Mesenchymal stem cell (in vitro differentiated cells and primary cell): ENCODE data around the gene SEC14L5.
A peak's percentile ranks its signal among the peaks of the same experiment; 100 is the strongest.

Experiments used
- DNase-seq: peaks from one replicate; pipeline ENCODE4 v3.0.0-alpha.2; 2013
- H2AFZ ChIP-seq: one replicate; pipeline ENCODE4 v1.6.1; 2013; ENCODE audit warnings: low read depth, mild to moderate bottlenecking, control low read depth, inconsistent platforms, low read length, moderate library complexity
- H2AK5ac ChIP-seq: 2 replicates; pipeline ENCODE4 v1.6.1; 2013; ENCODE audit warnings: low read length, moderate library complexity, mild to moderate bottlenecking, inconsistent platforms; ENCODE audit not compliant: severe bottlenecking
- H2BK120ac ChIP-seq: one replicate; pipeline ENCODE4 v1.6.1; 2013; ENCODE audit warnings: low read depth, mild to moderate bottlenecking, inconsistent platforms, low read length, moderate library complexity
- H2BK12ac ChIP-seq, 2 experiments: one replicate each; pipeline ENCODE4 v1.6.1; 2013; ENCODE audit warnings: inconsistent platforms in 2 of 2, low read length in 2 of 2, mild to moderate bottlenecking in 2 of 2, moderate library complexity in 2 of 2, control low read depth in 1 of 2
- H2BK15ac ChIP-seq: one replicate; pipeline ENCODE4 v1.6.1; 2013; ENCODE audit warnings: mild to moderate bottlenecking, low read depth, inconsistent platforms; ENCODE audit not compliant: poor library complexity, severe bottlenecking
- H2BK5ac ChIP-seq: 2 replicates; pipeline ENCODE4 v1.6.1; 2013; ENCODE audit warnings: low read depth, mild to moderate bottlenecking, low read length, control low read depth, inconsistent platforms; ENCODE audit not compliant: poor library complexity, severe bottlenecking
- H3K14ac ChIP-seq, 2 experiments: one replicate each; pipeline ENCODE4 v1.6.1; 2013; ENCODE audit warnings: inconsistent platforms in 2 of 2, low read length in 2 of 2, control low read depth in 1 of 2, mild to moderate bottlenecking in 1 of 2, moderate library complexity in 1 of 2
- H3K18ac ChIP-seq, 2 experiments: one replicate each; pipeline ENCODE4 v1.6.1; 2013; ENCODE audit warnings: inconsistent platforms in 2 of 2, low read length in 2 of 2, control low read depth in 1 of 2, low read depth in 1 of 2, mild to moderate bottlenecking in 1 of 2
- H3K23ac ChIP-seq, 2 experiments: one replicate each; pipeline ENCODE4 v1.6.1; 2013; ENCODE audit warnings: inconsistent platforms in 2 of 2, low read length in 2 of 2, mild to moderate bottlenecking in 2 of 2, moderate library complexity in 2 of 2, control low read depth in 1 of 2
- H3K27ac ChIP-seq: 2 replicates; pipeline ENCODE4 v1.5.1; 2013; ENCODE audit warnings: mild to moderate bottlenecking, moderate library complexity, low read length, control low read depth, inconsistent platforms; ENCODE audit not compliant: poor library complexity, severe bottlenecking
- H3K27me3 ChIP-seq, 2 experiments: 2 replicates each; pipeline versions ENCODE4 v1.6.1 to v1.7.0; 2013; ENCODE audit warnings: low read length in 2 of 2, mild to moderate bottlenecking in 2 of 2, moderate library complexity in 2 of 2, control low read depth in 1 of 2, inconsistent platforms in 1 of 2; ENCODE audit not compliant: control insufficient read depth in 1 of 2, insufficient read depth in 1 of 2
- H3K36me3 ChIP-seq, 2 experiments: 2 replicates each; pipeline versions ENCODE4 v1.6.1 to v1.7.0; 2013; ENCODE audit warnings: low read length in 2 of 2, control low read depth in 1 of 2, inconsistent platforms in 1 of 2, low read depth in 1 of 2, mild to moderate bottlenecking in 1 of 2; ENCODE audit not compliant: insufficient read depth in 2 of 2, control insufficient read depth in 1 of 2
- H3K4ac ChIP-seq, 2 experiments: one replicate each; pipeline ENCODE4 v1.6.1; 2013; ENCODE audit warnings: inconsistent platforms in 2 of 2, low read length in 2 of 2, mild to moderate bottlenecking in 2 of 2, moderate library complexity in 2 of 2, control low read depth in 1 of 2, low read depth in 1 of 2
- H3K4me1 ChIP-seq: 2 replicates; pipeline ENCODE4 v1.6.1; 2013; ENCODE audit warnings: low read depth, low read length, control low read depth; ENCODE audit not compliant: control insufficient read depth, insufficient read depth
- H3K4me2 ChIP-seq: 2 replicates; pipeline ENCODE4 v1.6.1; 2013; ENCODE audit warnings: low read length, mild to moderate bottlenecking, inconsistent platforms; ENCODE audit not compliant: poor library complexity, severe bottlenecking
- H3K4me3 ChIP-seq, 2 experiments: 2 replicates each; pipeline versions ENCODE4 v1.5.1 to v1.7.0; 2013; ENCODE audit warnings: low read length in 2 of 2, mild to moderate bottlenecking in 2 of 2, control low read depth in 1 of 2, low read depth in 1 of 2; ENCODE audit not compliant: insufficient read depth in 1 of 2
- H3K79me1 ChIP-seq: replicated peaks from 2 replicates; pipeline ENCODE4 v1.6.1; 2013; ENCODE audit warnings: mild to moderate bottlenecking, control low read depth, low read length, inconsistent platforms; ENCODE audit not compliant: poor library complexity, severe bottlenecking
- H3K9ac ChIP-seq: 2 replicates; pipeline ENCODE4 v1.7.0; 2013; ENCODE audit warnings: mild to moderate bottlenecking, low read length, moderate library complexity
- H3K9me3 ChIP-seq: 2 replicates; pipeline ENCODE4 v1.7.0; 2013; ENCODE audit warnings: mild to moderate bottlenecking, low read length; ENCODE audit not compliant: control insufficient read depth
- H4K8ac ChIP-seq: one replicate; pipeline ENCODE4 v1.6.1; 2013; ENCODE audit warnings: inconsistent platforms, mild to moderate bottlenecking, low read length, moderate library complexity
- H4K91ac ChIP-seq: one replicate; pipeline ENCODE4 v1.6.1; 2013; ENCODE audit warnings: mild to moderate bottlenecking, low read length, inconsistent platforms
- WGBS: methylation state at CpG from one replicate; pipeline ENCODE4 v1.1.7; 2013; ENCODE audit warnings: mixed read lengths; 5-methylcytosine and 5-hydroxymethylcytosine counted together

SEC14L5 gene

GRCh38 chr16:4922721-4923342, 35.3 kb upstream of the SEC14L5 start:
- H3K4me3 ChIP-seq: no peak overlapping the region
- H3K79me1 ChIP-seq: peaks cover 15% of the 10 kb centered on the region
- WGBS: 84% methylated on average over 16 of the region's 18 CpGs
- H3K4ac ChIP-seq: no peak overlapping the region
- peaks cover 9 to 56% of the 10 kb centered on the region in 2 experiments for H3K36me3 ChIP-seq
- H2BK120ac ChIP-seq: no peak overlapping the region
- H3K4me1 ChIP-seq: peaks cover 17% of the 10 kb centered on the region
- H2BK12ac ChIP-seq: peak overlapping the region in 1 of 2 experiments; percentile 25
- peak overlapping the region in 1 of 2 experiments; percentile 11 for H3K14ac ChIP-seq
- H2AFZ ChIP-seq: no peak overlapping the region
- H3K4me2 ChIP-seq: no peak overlapping the region
- no peak overlapping the region for H4K8ac ChIP-seq
- H4K91ac ChIP-seq: no peak overlapping the region
- H3K27me3 ChIP-seq: no peaks in the 10 kb centered on the region
- no peak overlapping the region for H3K9ac ChIP-seq
- H2BK5ac ChIP-seq: no peak overlapping the region
- H3K27ac ChIP-seq: no peak overlapping the region
- H3K9me3 ChIP-seq: peaks cover 18% of the 10 kb centered on the region
- DNase-seq: no peak
- no peak overlapping the region for H3K23ac ChIP-seq
- H2BK15ac ChIP-seq: no peak overlapping the region
- H2AK5ac ChIP-seq: peak overlapping the region; percentile 45
- H3K18ac ChIP-seq: no peak overlapping the region

- Histone ChIP-seq H3K9me3 (peaks cover 19% of the 10 kb centered on the region), H2AK5ac (peak overlapping the region; percentile 8), H3K79me1 (peaks cover 20% of the 10 kb centered on the region), H2AFZ (no peak overlapping the region), H3K27me3 (no peaks in the 10 kb centered on the region), H2BK12ac (no peak overlapping the region), H3K4me1 (peaks cover 12% of the 10 kb centered on the region), H2BK120ac (no peak overlapping the region), H3K4ac (no peak overlapping the region), H4K8ac (no peak overlapping the region), H4K91ac (no peak overlapping the region), H3K9ac (no peak overlapping the region), H3K18ac (no peak overlapping the region), H2BK5ac (no peak overlapping the region), H3K36me3 (peaks cover 16 to 59% of the 10 kb centered on the region in 2 experiments), H3K27ac (no peak overlapping the region), H3K14ac (no peak overlapping the region), H3K23ac (no peak overlapping the region), H2BK15ac (no peak overlapping the region), H3K4me2 (no peak overlapping the region), H3K4me3 (no peak overlapping the region)
- WGBS: 97% methylated on average over 4 of the region's 6 CpGs
- no peak for DNase-seq
Measured at GRCh38 chr16:4923853-4924252, 34.3 kb upstream of the SEC14L5 start.

GRCh38 chr16:4924593-4925292, 33.4 kb upstream of the SEC14L5 start:
- Histone ChIP-seq H2BK12ac (no peak overlapping the region), H3K4me3 (no peak overlapping the region), H3K4me2 (no peak overlapping the region), H4K91ac (no peak overlapping the region), H3K4me1 (peaks cover 9% of the 10 kb centered on the region), H3K18ac (no peak overlapping the region), H2BK5ac (no peak overlapping the region), H3K9ac (no peak overlapping the region), H2AK5ac (no peak overlapping the region), H2AFZ (no peak overlapping the region), H3K9me3 (peaks cover 19% of the 10 kb centered on the region), H3K23ac (no peak overlapping the region), H3K79me1 (peaks cover 20% of the 10 kb centered on the region), H2BK120ac (no peak overlapping the region), H3K27me3 (no peaks in the 10 kb centered on the region), H3K14ac (no peak overlapping the region), H2BK15ac (no peak overlapping the region), H4K8ac (no peak overlapping the region), H3K4ac (no peak overlapping the region), H3K27ac (no peak overlapping the region), H3K36me3 (peaks cover 16 to 66% of the 10 kb centered on the region in 2 experiments)
- WGBS: 71% methylated on average over 12 of the region's 12 CpGs
- DNase-seq: no peak

GRCh38 chr16:4925293-4925607, 32.9 kb upstream of the SEC14L5 start:
- Histone ChIP-seq H2BK12ac (no peak overlapping the region), H2BK15ac (no peak overlapping the region), H3K79me1 (peaks cover 23% of the 10 kb centered on the region), H3K36me3 (peaks cover 20 to 71% of the 10 kb centered on the region in 2 experiments), H3K4ac (no peak overlapping the region), H3K9me3 (peaks cover 19% of the 10 kb centered on the region), H2BK120ac (no peak overlapping the region), H4K91ac (no peak overlapping the region), H3K27me3 (no peaks in the 10 kb centered on the region), H3K4me3 (no peak overlapping the region), H2AFZ (no peak overlapping the region), H4K8ac (no peak overlapping the region), H3K4me1 (peaks cover 9% of the 10 kb centered on the region), H2BK5ac (no peak overlapping the region), H3K23ac (no peak overlapping the region), H3K18ac (no peak overlapping the region), H3K4me2 (no peak overlapping the region), H3K14ac (no peak overlapping the region), H2AK5ac (no peak overlapping the region), H3K27ac (no peak overlapping the region), H3K9ac (no peak overlapping the region)
- WGBS: 79% methylated on average over 5 of the region's 5 CpGs
- no peak for DNase-seq
